Chondrocyte (in vitro differentiated cells): ENCODE measurements around the gene L3MBTL3. TPM values are rescaled to one million over a fixed set of nuclear protein-coding genes. Genes with fewer than 3 reads are reported as not detected.

Experiments
- DNase-seq: peaks from one replicate; pipeline ENCODE4 v3.0.0; 2021; ENCODE audit warnings: mixed read lengths, low spot score
- H3K27ac Mint-ChIP-seq: one replicate; pipeline ENCODE4 v1.8.0; 2021; ENCODE audit warnings: mild to moderate bottlenecking, moderate library complexity, mixed read lengths; ENCODE audit not compliant: unreplicated experiment
- H3K27me3 Mint-ChIP-seq: 2 replicates; pipeline ENCODE4 v1.8.0; 2021; ENCODE audit warnings: low read depth, mixed read lengths
- H3K36me3 Mint-ChIP-seq: 2 replicates; pipeline ENCODE4 v1.8.0; 2021; ENCODE audit warnings: low read depth, mixed read lengths
- H3K4me1 Mint-ChIP-seq: 2 replicates; pipeline ENCODE4 v1.8.0; 2021; ENCODE audit warnings: low read depth, mild to moderate bottlenecking, mixed read lengths
- H3K4me3 Mint-ChIP-seq: one replicate; pipeline ENCODE4 v1.8.0; 2021; ENCODE audit warnings: mild to moderate bottlenecking, moderate library complexity, mixed read lengths; ENCODE audit not compliant: unreplicated experiment
- H3K9me3 Mint-ChIP-seq: 2 replicates; pipeline ENCODE4 v1.8.0; 2021; ENCODE audit warnings: low read depth, mixed read lengths
- total RNA-seq: library from RNA; stranded (reverse); gene quantifications from 3 replicates; pipeline ENCODE4 v1.2.1, GENCODE V29; 2021
- TF ChIP-seq, protein P1 (sequence below): fragments of 200-600 bp; sonication (generic); IDR thresholded peaks from 2 replicates; pipeline ENCODE4 v1.5.0; 2021; ENCODE audit warnings: antibody characterized with exemption, mild to moderate bottlenecking, moderate library complexity

Gene L3MBTL3
- total RNA-seq, 1 donor from 2014 or later = 15.4 TPM

DNA sequence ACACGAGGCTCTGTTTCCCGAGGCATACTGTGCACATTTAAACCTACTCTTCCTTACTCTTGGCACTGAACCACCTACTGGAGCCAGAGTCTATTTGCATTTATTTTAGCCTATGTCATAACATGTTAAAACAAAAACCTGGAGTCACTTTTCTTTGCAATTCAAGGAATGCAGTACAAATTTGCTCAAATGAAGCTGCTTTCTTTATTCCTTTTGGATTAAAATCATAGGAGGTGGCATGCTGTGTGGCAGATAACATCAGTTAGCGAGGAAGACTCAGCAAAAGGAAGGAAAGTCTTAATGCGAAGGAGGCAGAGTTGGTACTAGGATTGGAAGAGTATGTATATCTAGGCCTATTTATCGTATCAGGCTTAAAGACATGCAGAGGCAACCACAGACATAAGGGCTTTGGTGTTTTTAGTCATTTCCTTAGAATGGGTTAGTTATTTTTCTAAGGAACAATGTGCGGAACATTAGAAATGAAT lies 111.4 kb downstream of the L3MBTL3 start:
- Mint-ChIP-seq H3K36me3 (peaks cover 1% of the 10 kb centered on the region), H3K4me3 (no peak overlapping the region), H3K9me3 (no peaks in the 10 kb centered on the region), H3K27me3 (no peaks in the 10 kb centered on the region), H3K27ac (no peak overlapping the region), H3K4me1 (peaks cover 9% of the 10 kb centered on the region)
- TF ChIP-seq, protein P1, sequence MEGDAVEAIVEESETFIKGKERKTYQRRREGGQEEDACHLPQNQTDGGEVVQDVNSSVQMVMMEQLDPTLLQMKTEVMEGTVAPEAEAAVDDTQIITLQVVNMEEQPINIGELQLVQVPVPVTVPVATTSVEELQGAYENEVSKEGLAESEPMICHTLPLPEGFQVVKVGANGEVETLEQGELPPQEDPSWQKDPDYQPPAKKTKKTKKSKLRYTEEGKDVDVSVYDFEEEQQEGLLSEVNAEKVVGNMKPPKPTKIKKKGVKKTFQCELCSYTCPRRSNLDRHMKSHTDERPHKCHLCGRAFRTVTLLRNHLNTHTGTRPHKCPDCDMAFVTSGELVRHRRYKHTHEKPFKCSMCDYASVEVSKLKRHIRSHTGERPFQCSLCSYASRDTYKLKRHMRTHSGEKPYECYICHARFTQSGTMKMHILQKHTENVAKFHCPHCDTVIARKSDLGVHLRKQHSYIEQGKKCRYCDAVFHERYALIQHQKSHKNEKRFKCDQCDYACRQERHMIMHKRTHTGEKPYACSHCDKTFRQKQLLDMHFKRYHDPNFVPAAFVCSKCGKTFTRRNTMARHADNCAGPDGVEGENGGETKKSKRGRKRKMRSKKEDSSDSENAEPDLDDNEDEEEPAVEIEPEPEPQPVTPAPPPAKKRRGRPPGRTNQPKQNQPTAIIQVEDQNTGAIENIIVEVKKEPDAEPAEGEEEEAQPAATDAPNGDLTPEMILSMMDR = no peak
- no peak for DNase-seq

DNA sequence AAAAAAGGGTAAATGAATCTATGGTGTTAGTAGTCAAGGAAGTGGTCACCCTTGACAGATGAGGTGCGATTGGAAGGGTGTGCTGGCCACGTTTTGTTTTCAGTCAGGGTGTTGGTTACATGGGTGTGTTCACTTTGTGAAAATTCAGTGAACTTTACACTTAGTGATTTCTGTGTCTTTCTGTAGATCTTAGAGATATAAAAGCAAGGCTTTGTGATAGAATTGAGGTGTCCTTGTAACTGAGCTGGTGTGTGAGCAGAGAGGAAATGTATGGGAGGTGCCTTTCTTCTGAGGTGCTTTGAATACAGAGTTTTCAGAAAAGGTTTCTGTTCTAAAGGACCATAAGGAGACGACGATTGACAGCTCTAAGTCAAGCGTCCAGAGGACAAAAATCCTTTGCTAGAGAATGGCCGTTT lies 113.9 kb downstream of the L3MBTL3 start:
- no peaks in the 10 kb centered on the region for H3K9me3 Mint-ChIP-seq
- peaks cover 9% of the 10 kb centered on the region for H3K4me1 Mint-ChIP-seq
- no peaks in the 10 kb centered on the region for H3K27me3 Mint-ChIP-seq
- DNase-seq = no peak
- H3K27ac Mint-ChIP-seq = no peak overlapping the region
- H3K4me3 Mint-ChIP-seq = no peak overlapping the region
- peaks cover 7% of the 10 kb centered on the region for H3K36me3 Mint-ChIP-seq
- TF ChIP-seq, protein P1 = no peak

DNA sequence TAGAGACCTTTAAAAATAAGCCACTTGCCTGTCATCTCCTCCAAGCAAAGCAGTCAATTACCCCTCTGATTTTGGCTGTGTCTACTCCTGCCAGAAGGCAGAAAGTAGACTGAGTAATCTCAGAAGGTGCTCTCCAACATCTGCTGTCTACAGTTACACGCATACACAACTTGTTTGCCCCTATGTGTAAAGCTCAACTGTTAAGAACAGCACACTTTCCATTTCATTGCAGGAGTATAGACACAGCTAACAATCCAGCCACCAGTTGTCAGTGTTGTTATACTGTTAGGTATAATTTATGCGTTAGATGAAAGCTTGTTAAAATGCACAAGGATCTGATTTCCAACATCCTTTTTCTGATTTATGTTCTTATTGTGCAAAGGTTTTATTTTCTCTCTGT lies 116.2 kb downstream of the L3MBTL3 start:
- DNase-seq = no peak
- TF ChIP-seq, protein P1 = no peak
- H3K36me3 Mint-ChIP-seq = peaks cover 18% of the 10 kb centered on the region
- no peaks in the 10 kb centered on the region for H3K27me3 Mint-ChIP-seq
- H3K27ac Mint-ChIP-seq = no peak overlapping the region
- no peak overlapping the region for H3K4me3 Mint-ChIP-seq
- H3K4me1 Mint-ChIP-seq = peaks cover 5% of the 10 kb centered on the region
- H3K9me3 Mint-ChIP-seq = no peaks in the 10 kb centered on the region

DNA sequence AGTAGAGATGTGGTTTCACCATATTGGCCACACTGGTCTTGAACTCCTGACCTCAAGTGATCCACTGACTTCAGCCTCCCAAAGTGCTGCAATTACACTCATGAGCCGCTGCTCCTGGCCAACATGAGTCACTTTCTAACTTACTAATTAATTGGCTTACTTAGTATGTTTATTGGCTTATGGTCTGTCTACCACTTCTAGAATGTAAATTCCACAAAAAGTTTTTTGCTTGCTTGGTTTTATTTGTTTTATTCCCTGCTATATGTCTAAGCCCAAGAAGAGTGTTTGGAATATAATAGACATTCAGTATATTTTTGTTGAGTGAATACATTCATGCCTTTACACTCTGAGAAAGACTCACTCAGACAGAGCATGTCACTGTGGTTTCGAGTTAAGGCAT lies 118.4 kb downstream of the L3MBTL3 start:
- Mint-ChIP-seq H3K4me3 (no peak overlapping the region), H3K27me3 (no peaks in the 10 kb centered on the region), H3K27ac (no peak overlapping the region), H3K36me3 (peaks cover 22% of the 10 kb centered on the region), H3K9me3 (no peaks in the 10 kb centered on the region), H3K4me1 (no peaks in the 10 kb centered on the region)
- TF ChIP-seq, protein P1 = no peak
- DNase-seq = no peak

DNA sequence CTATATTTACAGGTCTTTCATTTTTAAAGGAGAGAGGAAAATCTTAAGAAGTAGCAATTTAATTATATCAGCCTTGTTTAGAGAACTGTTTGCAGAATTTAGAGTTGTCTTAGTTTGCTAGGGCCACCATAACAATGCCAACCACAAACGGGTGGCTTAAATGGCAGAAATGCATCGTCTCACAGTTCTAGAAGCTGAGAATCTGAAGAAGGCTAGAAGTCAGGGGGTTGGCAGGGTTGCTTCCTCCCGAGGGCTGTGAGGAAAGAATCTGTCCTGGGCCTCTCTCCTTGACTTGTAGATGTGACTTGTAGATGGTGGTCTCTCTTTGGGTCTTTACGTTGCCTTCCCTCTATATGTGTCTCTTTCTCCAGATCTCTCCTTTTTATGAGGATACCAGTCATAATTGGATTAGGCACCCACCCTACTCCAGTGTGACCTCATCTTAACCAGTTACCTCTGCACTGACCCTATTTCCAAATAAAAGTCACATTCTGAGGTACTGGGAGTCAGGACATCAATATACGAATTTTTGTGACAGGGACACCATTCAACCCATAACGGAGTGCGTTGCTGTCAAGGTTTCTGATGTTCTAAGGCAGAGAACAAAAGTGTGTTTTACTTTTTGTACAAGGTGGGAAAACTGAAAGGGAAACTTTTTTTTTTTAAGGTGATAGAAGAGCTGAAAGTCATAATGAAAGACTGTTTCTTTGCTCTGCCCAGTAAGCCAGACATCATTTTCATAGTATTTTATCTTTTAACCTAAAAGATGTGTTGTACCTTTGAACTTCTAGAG lies 119.9 kb downstream of the L3MBTL3 start:
- no peak overlapping the region for H3K4me3 Mint-ChIP-seq
- DNase-seq = no peak
- H3K27me3 Mint-ChIP-seq = no peaks in the 10 kb centered on the region
- TF ChIP-seq, protein P1 = no peak
- peaks cover 24% of the 10 kb centered on the region for H3K36me3 Mint-ChIP-seq
- no peak overlapping the region for H3K27ac Mint-ChIP-seq
- H3K4me1 Mint-ChIP-seq = no peaks in the 10 kb centered on the region
- no peaks in the 10 kb centered on the region for H3K9me3 Mint-ChIP-seq
